WTC11 (cell line): Measurements from ENCODE around the gene PDLIM5. TPM values are rescaled to one million over a fixed set of nuclear protein-coding genes. Genes with fewer than 3 reads are reported as not detected.
A peak's percentile ranks its signal among the peaks of the same experiment; 100 is the strongest.

Experiments used
- ATAC-seq: fragments of 200-7000 bp; cut with Tn5 transposase; 2 replicates; pipeline ENCODE4 v1.10.0; 2021; ENCODE audit warnings: mild to moderate bottlenecking, moderate library complexity
- CTCF ChIA-PET: fragments of 300-600 bp; sonication (Branson Sonifier 250); formaldehyde crosslinking; loops from one replicate; lab custom pipeline; 2021; ENCODE audit warnings: antibody characterized with exemption; lab: Charles Lee
- POLR2A ChIA-PET: fragments of 350-600 bp; sonication (Branson Sonifier 250); formaldehyde crosslinking; loops from one replicate; lab custom pipeline; 2021; ENCODE audit warnings: antibody characterized with exemption; lab: Charles Lee
- DNase-seq: peaks from one replicate; pipeline ENCODE4 v3.0.0; 2021; ENCODE audit warnings: low spot score
- H3K27ac Mint-ChIP-seq: 2 replicates; pipeline ENCODE4 v1.8.0; 2021; ENCODE audit warnings: mixed read lengths
- H3K27me3 Mint-ChIP-seq: 2 replicates; pipeline ENCODE4 v1.8.0; 2021; ENCODE audit warnings: low read depth, mild to moderate bottlenecking, moderate library complexity, mixed read lengths
- H3K36me3 Mint-ChIP-seq: 2 replicates; pipeline ENCODE4 v1.8.0; 2021; ENCODE audit warnings: mixed read lengths
- H3K4me1 Mint-ChIP-seq: 2 replicates; pipeline ENCODE4 v1.8.0; 2022; ENCODE audit warnings: mixed read lengths
- H3K4me3 Mint-ChIP-seq: 2 replicates; pipeline ENCODE4 v1.8.0; 2021; ENCODE audit warnings: mild to moderate bottlenecking, moderate library complexity, mixed read lengths
- H3K9me3 Mint-ChIP-seq: 2 replicates; pipeline ENCODE4 v1.8.0; 2021; ENCODE audit warnings: mixed read lengths
- CREB1 ChIP-seq: sonication (generic); formaldehyde crosslinking; IDR thresholded peaks from 2 replicates; pipeline ENCODE4 v1.8.0; 2023; ENCODE audit warnings: mild to moderate bottlenecking, missing genetic modification reagents
- ESRRA ChIP-seq: sonication (generic); formaldehyde crosslinking; IDR thresholded peaks from 2 replicates; pipeline ENCODE4 v1.8.1; 2022; ENCODE audit warnings: mild to moderate bottlenecking, missing genetic modification reagents, borderline replicate concordance
- GABPB1 ChIP-seq: sonication (generic); formaldehyde crosslinking; IDR thresholded peaks from 2 replicates; pipeline ENCODE4 v1.8.1; 2023; ENCODE audit warnings: mild to moderate bottlenecking, missing genetic modification reagents
- GRHL2 ChIP-seq: fragments of 250-450 bp; sonication (Bioruptor Pico); IDR thresholded peaks from 2 replicates; pipeline ENCODE4 v1.8.0; 2022; ENCODE audit warnings: mild to moderate bottlenecking, moderate library complexity; ENCODE audit not compliant: insufficient replicate concordance, severe bottlenecking
- KAT7 ChIP-seq: sonication (generic); formaldehyde crosslinking; IDR thresholded peaks from 2 replicates; pipeline ENCODE4 v1.8.1; 2023; ENCODE audit warnings: missing genetic modification reagents, mild to moderate bottlenecking, borderline replicate concordance
- NFATC4 ChIP-seq: fragments of 250-450 bp; sonication (Bioruptor Pico); IDR thresholded peaks from 2 replicates; pipeline ENCODE4 v1.9.0; 2021; ENCODE audit warnings: mild to moderate bottlenecking
- NR2C2 ChIP-seq: sonication (generic); formaldehyde crosslinking; IDR thresholded peaks from 2 replicates; pipeline ENCODE4 v1.8.0; 2022; ENCODE audit warnings: mild to moderate bottlenecking, missing genetic modification reagents
- SMAD4 ChIP-seq: sonication (generic); formaldehyde crosslinking; IDR thresholded peaks from 2 replicates; pipeline ENCODE4 v1.8.0; 2022; ENCODE audit warnings: mild to moderate bottlenecking, missing genetic modification reagents
- TCF7 ChIP-seq: sonication (generic); formaldehyde crosslinking; IDR thresholded peaks from 2 replicates; pipeline ENCODE4 v1.8.0; 2022; ENCODE audit warnings: mild to moderate bottlenecking, low read depth, missing genetic modification reagents, moderate library complexity
- ZNF423 ChIP-seq: fragments of 250-450 bp; sonication (Bioruptor Pico); IDR thresholded peaks from 2 replicates; pipeline ENCODE4 v2.1.2; 2022; ENCODE audit warnings: mild to moderate bottlenecking, moderate library complexity
- total RNA-seq: library from RNA; stranded (reverse); gene quantifications from 3 replicates; pipeline ENCODE4 v1.2.3, GENCODE V29; 2021
- TF ChIP-seq, protein P1 (sequence below): sonication (generic); formaldehyde crosslinking; conservative IDR thresholded peaks from 2 replicates; pipeline ENCODE4 v1.8.1; 2022; ENCODE audit warnings: mild to moderate bottlenecking, missing genetic modification reagents
- TF ChIP-seq, protein P2 (sequence below): sonication (generic); formaldehyde crosslinking; IDR thresholded peaks from 2 replicates; pipeline ENCODE4 v1.8.0; 2022; ENCODE audit warnings: missing genetic modification reagents
- TF ChIP-seq, protein P3 (sequence below): fragments of 200-600 bp; IDR thresholded peaks from 2 replicates; pipeline ENCODE4 v1.8.0; 2022; ENCODE audit warnings: antibody characterized with exemption
- TF ChIP-seq, protein P4 (sequence below): fragments of 250-450 bp; sonication (Bioruptor Pico); IDR thresholded peaks from 2 replicates; pipeline ENCODE4 v1.8.0; 2021; ENCODE audit warnings: mild to moderate bottlenecking
- TF ChIP-seq, protein P5 (sequence below): sonication (generic); formaldehyde crosslinking; IDR thresholded peaks from 2 replicates; pipeline ENCODE4 v1.8.0; 2022; ENCODE audit warnings: mild to moderate bottlenecking, missing genetic modification reagents

PDLIM5 gene
- total RNA-seq, 1 experiment from 2014 or later = 51.5 TPM

DNA sequence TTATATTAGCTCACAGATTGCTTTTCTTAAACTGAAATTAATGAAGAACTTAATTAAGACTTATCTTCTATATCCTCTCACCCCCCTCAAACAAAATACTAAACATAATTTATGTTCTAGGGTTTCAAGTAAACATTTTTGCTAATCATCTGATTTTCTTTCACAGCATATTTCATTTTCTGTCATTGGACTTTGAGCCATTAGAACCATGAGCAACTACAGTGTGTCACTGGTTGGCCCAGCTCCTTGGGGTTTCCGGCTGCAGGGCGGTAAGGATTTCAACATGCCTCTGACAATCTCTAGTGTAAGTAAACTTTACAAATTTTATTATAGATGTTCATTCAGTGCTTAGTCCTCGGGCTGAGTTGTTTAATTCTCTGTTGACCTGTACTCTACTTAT is 3.3 kb downstream of the PDLIM5 start:
- ATAC-seq (no peak), DNase-seq (no peak)
- H3K27me3 Mint-ChIP-seq = peaks cover 9% of the 10 kb centered on the region
- H3K9me3 Mint-ChIP-seq = no peaks in the 10 kb centered on the region
- TF ChIP-seq SMAD4 (CRISPR knock-in tag) = no peak
- POLR2A ChIA-PET = no interaction called here
- CTCF ChIA-PET = no interaction called here
- peak overlapping the region; percentile 47; the same call in 1 of the 2 replicates for H3K27ac Mint-ChIP-seq
- H3K4me1 Mint-ChIP-seq = peaks cover 53% of the 10 kb centered on the region
- peaks cover 10% of the 10 kb centered on the region for H3K36me3 Mint-ChIP-seq
- H3K4me3 Mint-ChIP-seq = no peak overlapping the region

DNA sequence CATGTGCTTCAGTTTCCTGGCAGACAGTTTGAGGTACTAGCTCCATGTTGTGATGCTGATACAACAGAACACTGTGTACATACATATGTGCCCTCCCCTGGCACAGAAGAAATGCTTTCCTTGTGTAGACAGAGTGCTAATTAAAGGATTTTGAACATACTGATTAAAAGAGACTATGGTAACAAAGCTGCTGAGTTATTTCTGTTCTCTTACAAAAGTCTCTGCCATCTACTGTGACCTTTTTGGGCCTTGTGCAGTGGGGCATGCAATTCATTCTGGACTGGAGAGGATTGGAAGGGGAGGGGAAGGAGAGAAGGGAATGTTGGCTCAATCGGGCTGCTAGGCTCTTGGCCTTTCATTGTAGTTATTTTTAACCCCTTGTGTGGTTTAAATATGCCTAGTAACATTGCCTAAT is 6.0 kb downstream of the PDLIM5 start:
- no peak for TF ChIP-seq CREB1
- TF ChIP-seq, protein P1, sequence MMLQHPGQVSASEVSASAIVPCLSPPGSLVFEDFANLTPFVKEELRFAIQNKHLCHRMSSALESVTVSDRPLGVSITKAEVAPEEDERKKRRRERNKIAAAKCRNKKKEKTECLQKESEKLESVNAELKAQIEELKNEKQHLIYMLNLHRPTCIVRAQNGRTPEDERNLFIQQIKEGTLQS (CRISPR knock-in tag) = no peak
- TF ChIP-seq, all 79 proteins: peak for 0
- ChIA-PET CTCF (no interaction called here), POLR2A (no interaction called here)
- Mint-ChIP-seq H3K27ac (peak overlapping the region; percentile 54), H3K4me1 (peaks cover 72% of the 10 kb centered on the region), H3K4me3 (no peak overlapping the region), H3K36me3 (peaks cover 10% of the 10 kb centered on the region), H3K27me3 (no peaks in the 10 kb centered on the region), H3K9me3 (no peaks in the 10 kb centered on the region)
- ATAC-seq = peak; percentile 59
- DNase-seq = no peak

DNA sequence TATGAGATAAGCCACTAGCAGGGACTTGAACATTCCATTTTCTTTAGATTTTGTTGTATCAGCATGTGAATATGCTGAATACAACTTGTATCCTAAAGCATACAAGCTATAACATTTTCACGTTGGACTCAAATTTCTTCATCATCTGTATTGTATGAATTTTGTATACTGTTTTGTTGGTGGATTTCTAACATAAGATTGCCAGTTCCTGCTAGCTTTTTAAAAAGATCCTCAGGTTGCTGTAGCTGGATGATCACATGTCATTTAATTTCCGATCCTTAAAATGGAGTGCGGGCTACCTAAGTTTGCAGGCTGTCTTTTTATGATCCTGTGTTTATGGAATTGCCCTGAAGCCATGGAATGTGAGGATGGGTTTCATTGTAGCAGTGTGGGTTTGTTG is 6.9 kb downstream of the PDLIM5 start:
- Mint-ChIP-seq H3K36me3 (peaks cover 10% of the 10 kb centered on the region), H3K27me3 (no peaks in the 10 kb centered on the region), H3K4me1 (peaks cover 68% of the 10 kb centered on the region), H3K4me3 (no peak overlapping the region), H3K27ac (peak overlapping the region; percentile 12), H3K9me3 (no peaks in the 10 kb centered on the region)
- CTCF ChIA-PET = interaction anchor here (1.1 kb wide), 1 partner anchor 52 kb away, joined by 3 read pairs; no protein-coding TSS in a partner anchor
- TF ChIP-seq, protein P2, sequence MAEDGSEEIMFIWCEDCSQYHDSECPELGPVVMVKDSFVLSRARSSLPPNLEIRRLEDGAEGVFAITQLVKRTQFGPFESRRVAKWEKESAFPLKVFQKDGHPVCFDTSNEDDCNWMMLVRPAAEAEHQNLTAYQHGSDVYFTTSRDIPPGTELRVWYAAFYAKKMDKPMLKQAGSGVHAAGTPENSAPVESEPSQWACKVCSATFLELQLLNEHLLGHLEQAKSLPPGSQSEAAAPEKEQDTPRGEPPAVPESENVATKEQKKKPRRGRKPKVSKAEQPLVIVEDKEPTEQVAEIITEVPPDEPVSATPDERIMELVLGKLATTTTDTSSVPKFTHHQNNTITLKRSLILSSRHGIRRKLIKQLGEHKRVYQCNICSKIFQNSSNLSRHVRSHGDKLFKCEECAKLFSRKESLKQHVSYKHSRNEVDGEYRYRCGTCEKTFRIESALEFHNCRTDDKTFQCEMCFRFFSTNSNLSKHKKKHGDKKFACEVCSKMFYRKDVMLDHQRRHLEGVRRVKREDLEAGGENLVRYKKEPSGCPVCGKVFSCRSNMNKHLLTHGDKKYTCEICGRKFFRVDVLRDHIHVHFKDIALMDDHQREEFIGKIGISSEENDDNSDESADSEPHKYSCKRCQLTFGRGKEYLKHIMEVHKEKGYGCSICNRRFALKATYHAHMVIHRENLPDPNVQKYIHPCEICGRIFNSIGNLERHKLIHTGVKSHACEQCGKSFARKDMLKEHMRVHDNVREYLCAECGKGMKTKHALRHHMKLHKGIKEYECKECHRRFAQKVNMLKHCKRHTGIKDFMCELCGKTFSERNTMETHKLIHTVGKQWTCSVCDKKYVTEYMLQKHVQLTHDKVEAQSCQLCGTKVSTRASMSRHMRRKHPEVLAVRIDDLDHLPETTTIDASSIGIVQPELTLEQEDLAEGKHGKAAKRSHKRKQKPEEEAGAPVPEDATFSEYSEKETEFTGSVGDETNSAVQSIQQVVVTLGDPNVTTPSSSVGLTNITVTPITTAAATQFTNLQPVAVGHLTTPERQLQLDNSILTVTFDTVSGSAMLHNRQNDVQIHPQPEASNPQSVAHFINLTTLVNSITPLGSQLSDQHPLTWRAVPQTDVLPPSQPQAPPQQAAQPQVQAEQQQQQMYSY (CRISPR knock-in tag) = no peak
- TF ChIP-seq NFATC4 (CRISPR knock-in tag) (no peak), ZNF423 (CRISPR knock-in tag) (no peak)
- no peak for DNase-seq
- POLR2A ChIA-PET = no interaction called here
- no peak for ATAC-seq

DNA sequence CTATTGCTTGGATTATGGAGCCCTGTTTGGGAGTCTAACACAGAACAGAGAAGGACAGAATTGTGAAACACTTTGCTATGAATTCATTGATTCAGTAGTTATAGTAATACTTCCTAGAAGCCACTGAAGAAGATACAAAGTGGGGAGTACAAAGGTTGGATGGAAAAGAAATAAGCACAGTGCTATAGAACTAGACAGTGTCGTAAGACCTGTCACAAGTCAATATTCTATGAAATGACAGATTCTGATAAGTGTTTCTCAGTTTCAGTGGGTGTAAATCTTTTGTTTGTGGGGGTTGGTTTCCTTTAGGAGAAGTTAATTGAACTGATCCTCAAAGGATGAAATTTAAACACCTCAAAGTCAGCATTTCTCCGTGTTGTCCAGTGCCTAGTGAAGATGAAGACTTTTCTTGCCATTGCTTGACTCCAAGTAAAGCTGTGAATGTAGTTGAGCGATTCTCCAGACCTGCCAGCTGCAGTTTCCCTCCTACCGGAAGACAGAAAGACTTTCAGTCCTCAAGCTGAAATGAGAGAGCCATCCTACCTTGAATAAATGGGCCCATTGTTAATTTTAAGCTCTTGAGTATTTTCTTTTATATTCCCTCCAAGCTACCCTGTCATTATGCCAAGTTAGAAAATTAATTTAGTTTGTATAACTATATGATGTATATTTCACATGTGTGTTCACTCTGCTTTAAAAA is 7.9 kb downstream of the PDLIM5 start:
- Mint-ChIP-seq H3K27me3 (no peaks in the 10 kb centered on the region), H3K36me3 (peaks cover 10% of the 10 kb centered on the region), H3K27ac (peak overlapping the region; percentile 95), H3K4me1 (peaks cover 70% of the 10 kb centered on the region), H3K4me3 (no peak overlapping the region), H3K9me3 (no peaks in the 10 kb centered on the region)
- TF ChIP-seq GABPB1 (CRISPR knock-in tag) = no peak
- TF ChIP-seq, protein P3, sequence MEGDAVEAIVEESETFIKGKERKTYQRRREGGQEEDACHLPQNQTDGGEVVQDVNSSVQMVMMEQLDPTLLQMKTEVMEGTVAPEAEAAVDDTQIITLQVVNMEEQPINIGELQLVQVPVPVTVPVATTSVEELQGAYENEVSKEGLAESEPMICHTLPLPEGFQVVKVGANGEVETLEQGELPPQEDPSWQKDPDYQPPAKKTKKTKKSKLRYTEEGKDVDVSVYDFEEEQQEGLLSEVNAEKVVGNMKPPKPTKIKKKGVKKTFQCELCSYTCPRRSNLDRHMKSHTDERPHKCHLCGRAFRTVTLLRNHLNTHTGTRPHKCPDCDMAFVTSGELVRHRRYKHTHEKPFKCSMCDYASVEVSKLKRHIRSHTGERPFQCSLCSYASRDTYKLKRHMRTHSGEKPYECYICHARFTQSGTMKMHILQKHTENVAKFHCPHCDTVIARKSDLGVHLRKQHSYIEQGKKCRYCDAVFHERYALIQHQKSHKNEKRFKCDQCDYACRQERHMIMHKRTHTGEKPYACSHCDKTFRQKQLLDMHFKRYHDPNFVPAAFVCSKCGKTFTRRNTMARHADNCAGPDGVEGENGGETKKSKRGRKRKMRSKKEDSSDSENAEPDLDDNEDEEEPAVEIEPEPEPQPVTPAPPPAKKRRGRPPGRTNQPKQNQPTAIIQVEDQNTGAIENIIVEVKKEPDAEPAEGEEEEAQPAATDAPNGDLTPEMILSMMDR = no peak
- ChIA-PET POLR2A (interaction anchor here (1.1 kb wide), 1 partner anchor 8 kb away, joined by 3 read pairs; no protein-coding TSS in a partner anchor), CTCF (interaction anchor here (1.4 kb wide), 1 partner anchor 53 kb away, joined by 4 read pairs; no protein-coding TSS in a partner anchor)
- no peak for DNase-seq
- ATAC-seq = peak; percentile 68

DNA sequence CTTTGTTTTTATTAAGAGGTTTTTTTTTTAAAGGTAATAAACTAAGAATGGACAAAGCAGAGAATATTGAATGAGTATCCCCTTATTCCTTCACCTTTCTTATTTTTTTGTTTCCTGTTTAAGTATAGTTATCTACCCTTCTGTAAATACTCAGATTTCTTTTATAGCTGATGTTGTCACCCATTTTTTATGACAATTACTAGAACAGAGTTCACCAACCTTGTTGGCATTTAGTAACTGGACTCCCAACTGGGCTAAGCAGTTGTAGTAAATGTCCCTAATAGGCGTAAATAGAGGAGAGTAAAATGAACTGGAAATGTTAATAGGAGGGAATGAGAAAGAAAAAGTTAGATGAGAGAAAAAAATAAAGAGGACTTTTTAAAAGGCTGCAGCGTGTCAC is 9.8 kb downstream of the PDLIM5 start:
- POLR2A ChIA-PET = no interaction called here
- no peak for TF ChIP-seq GRHL2 (CRISPR knock-in tag)
- no peak for TF ChIP-seq ESRRA
- no peak for TF ChIP-seq TCF7 (CRISPR knock-in tag)
- TF ChIP-seq, protein P4, sequence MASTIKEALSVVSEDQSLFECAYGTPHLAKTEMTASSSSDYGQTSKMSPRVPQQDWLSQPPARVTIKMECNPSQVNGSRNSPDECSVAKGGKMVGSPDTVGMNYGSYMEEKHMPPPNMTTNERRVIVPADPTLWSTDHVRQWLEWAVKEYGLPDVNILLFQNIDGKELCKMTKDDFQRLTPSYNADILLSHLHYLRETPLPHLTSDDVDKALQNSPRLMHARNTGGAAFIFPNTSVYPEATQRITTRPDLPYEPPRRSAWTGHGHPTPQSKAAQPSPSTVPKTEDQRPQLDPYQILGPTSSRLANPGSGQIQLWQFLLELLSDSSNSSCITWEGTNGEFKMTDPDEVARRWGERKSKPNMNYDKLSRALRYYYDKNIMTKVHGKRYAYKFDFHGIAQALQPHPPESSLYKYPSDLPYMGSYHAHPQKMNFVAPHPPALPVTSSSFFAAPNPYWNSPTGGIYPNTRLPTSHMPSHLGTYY (CRISPR knock-in tag) = no peak
- TF ChIP-seq, protein P5, sequence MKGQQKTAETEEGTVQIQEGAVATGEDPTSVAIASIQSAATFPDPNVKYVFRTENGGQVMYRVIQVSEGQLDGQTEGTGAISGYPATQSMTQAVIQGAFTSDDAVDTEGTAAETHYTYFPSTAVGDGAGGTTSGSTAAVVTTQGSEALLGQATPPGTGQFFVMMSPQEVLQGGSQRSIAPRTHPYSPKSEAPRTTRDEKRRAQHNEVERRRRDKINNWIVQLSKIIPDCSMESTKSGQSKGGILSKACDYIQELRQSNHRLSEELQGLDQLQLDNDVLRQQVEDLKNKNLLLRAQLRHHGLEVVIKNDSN (CRISPR knock-in tag) = no peak
- no peak for TF ChIP-seq NR2C2 (CRISPR knock-in tag)
- no peak for TF ChIP-seq KAT7 (CRISPR knock-in tag)

More for the DNA sequence above, 9.8 kb downstream of the PDLIM5 start:
- no peaks in the 10 kb centered on the region for H3K36me3 Mint-ChIP-seq
- H3K9me3 Mint-ChIP-seq = no peaks in the 10 kb centered on the region
- CTCF ChIA-PET = no interaction called here
- peaks cover 63% of the 10 kb centered on the region for H3K4me1 Mint-ChIP-seq
- DNase-seq (no peak), ATAC-seq (no peak)
- peak overlapping the region; percentile 23 for H3K27ac Mint-ChIP-seq
- H3K4me3 Mint-ChIP-seq = no peak overlapping the region
- H3K27me3 Mint-ChIP-seq = no peaks in the 10 kb centered on the region
